ENCODE measurements around the gene TWF2.

TWF2 gene

DNA sequence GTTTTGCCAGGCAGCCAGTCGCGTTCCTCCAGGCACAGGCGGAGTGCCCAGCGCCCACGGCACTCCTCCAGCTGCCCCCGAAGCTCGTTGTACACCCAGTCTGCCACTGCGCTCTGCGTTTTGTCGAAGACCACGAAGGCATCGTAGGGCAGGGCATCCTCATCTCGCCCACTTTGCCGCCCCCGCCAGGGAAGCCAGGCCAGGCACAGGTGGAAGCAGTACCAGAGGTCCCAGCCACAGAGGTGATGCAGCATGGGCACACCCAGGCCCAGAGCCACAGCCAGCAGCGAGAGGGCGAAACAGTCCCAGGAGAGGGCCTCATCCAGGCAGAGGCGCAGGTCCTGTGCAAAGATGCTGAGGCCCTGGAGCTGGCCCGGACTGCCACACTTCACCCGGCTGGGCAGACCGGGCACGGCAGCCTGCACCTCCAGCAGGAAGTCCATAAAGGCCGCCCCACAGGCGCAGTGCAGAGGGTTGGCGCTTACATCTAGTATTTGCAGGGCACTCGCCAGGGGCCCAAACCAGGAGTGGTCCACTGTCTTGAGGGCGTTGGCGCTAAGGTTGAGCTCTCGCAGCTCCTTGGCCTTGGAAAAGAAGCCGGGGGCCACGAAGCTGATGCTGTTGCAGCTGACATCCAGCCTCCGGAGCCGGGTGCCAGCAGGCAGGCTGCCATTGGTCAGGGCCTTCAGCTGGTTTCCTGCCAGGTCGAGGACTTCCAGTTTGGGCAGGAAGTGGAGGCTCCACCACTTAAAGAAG, 17.2 kb downstream of the TWF2 start:
- DNase-seq = no peak

DNA sequence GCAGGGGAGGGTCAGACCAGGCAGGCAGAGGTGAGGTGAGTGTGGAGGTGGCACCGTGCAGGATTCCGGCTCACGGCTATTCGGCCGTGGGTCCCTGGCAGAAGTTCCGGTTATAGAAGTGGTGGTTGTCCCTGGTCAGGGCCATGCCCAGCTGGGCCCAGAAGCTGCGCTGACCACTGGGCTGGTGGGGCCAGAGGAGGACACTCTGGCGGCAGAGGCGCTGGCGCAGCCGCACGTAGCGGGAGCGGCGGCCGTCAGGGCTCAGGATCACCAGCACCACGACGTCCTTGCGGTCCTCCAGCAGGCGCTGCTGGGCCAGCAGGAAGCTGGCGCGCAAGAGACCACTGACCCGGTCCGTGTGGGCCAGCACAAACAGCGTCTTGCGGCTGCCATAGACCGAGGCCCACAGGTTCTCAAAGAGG, 17.8 kb downstream of the TWF2 start:
- DNase-seq = no peak

DNA sequence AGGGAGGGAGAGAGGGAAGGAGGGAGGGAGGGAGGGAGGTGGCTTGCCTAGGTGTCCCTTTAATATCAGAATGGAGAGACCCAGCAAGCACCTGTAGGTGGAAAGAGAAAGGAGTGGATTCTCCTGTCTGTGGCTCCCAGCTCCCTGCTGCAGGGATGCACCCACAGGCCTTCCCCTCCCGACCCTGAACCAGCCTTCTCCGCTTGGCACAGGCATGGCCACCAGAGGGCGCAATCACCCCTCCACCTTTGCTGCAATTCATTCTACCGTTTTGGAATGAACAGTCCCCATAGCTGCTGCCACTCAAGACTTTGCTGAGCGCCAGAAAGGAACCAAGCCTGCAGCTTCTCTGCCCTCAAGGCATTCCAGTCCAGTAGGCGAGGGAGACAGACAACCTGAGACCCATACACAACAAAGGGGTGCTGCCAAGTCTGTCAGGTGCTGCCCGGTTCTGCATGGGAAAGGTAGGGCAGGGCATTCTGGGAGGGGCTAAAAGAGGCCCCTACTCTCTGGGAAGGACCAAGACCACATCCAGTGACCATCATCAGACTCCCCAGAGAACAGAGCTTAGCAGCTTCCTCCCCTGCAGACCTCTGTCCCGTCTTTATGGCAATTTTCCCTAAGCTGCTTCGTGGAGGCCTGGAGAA, 18.5 kb downstream of the TWF2 start:
- no peak for DNase-seq

DNA sequence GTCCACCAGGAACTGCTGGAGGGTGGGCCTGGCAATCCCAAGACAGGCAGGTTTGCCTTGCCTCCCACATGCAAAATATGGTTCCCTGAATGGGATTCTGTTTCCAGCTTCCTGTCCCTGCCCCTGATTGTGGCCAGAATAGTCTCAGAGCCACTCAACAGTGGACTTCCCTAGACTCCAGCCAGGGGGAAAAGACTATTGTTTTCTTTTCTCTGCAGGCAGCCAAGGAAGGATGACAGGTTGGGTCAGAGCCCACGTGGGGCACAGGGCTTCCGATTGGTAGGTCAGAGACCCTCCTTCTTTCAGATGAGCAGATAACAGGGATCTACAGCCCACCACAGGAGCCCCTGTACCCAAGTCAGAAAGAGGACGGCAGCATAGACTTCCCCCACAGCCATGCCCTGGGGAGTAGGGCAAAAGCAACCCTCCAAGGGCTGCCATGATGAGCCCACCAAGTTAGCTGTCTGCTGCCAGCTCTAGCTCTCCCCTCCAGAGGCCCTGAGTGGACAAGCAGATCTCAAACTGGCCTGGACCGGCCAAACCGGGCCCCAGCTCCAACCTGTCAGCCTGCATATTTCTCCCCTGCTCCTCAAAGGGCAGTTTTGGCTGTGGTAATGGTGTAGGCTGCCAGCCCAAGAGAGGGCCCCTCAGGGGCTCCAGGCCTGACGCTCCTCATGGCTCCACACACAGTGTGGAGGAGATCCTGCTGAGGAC, 19.9 kb downstream of the TWF2 start:
- no peak for DNase-seq

DNA sequence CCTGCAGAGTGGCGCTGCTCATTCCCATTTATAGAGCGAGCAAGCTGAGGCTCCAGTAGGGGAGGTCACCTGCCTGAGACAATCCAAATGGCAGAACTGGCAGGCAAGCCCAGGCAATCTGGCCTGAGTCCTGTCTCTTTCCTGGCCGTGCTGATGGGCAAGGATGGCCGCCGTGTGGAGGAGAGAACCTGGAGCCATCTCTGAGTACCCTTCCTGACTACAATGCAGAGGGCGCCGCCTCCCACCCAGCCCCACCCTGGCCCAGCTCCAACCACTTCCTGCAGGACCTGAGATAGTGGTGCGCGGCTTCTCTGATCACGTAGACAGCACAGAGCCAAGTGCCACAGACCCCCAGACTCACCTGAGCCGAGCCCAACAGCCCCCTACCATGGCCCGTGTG, 20.5 kb downstream of the TWF2 start:
- no peak for DNase-seq

DNA sequence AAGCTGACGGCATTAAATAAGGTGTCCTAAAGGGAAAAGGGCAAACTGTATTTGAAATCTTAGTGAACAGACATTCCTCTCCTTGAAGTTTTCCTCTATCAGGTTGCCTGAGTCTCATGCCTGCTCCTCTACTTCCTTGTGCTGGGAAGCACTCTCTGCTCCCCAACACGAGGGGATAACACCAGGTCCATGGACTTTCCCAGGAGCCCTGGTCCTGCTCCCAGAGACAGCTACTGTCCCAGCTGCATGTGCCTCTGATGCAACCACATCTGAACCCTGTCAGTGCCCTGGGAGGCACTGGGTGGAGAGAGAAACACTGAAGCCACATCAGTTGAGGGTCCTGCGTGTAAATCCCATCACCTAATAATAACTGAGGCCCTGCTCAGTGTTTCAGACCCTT, 20.9 kb downstream of the TWF2 start:
- no peak for DNase-seq

DNA sequence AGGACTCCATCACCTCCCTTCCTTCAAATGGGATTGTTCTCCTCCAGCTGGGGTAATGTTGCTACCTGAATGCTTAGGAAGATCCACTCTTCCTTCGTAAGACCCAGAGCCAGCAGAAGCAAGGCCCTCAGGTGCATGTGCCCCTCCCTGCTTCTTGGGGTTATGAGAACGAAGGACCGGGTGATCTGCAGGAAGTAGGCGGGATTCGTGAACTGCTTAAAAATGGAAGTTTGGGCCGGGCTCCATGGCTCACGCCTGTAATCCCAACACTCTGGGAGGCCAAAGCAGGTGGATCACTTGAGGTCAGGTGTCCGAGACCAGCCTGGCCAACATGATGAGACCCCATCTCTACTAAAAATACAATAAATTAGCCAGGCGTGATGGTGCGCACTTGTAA, 21.6 kb downstream of the TWF2 start:
- DNase-seq = no peak

DNA sequence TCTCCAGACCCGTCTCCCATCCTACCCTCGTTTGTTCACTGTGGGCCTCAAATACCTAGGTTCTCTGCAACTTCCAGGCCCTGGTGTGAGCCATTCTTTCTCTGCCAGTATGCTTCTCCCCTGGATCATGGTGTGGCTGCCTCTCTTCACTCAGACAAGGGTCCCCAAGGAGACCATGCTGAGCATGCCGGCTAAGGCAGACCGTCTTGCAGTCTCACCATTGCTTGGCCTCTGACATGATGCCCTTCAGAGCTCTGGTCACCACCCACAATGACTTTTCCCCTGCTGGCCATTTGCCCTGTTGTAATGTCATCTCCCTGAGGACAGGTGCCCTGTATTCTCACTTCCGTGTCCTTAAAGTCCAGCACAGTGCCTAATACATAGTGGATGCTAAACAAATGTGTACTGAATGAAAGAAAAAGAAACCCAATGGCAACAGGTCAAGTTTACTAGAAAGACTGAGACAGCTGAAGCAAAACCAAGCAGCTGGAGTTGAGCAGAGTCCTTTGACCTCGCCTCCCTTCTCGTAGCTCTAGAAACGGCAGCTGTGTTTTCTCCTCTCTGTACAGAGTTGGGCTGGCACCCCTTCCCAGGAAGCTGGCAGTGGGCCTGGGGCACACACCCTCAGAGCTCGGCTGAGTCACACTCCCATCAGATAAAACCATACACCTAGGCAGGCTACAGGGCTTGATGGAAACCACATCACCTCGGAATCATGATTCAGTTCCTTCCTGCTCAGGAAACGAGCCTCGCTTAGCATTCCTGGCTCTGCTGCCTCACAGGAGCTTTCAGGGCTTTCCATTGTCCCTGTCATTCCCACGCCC, 22.2 kb downstream of the TWF2 start:
- no peak for DNase-seq

DNA sequence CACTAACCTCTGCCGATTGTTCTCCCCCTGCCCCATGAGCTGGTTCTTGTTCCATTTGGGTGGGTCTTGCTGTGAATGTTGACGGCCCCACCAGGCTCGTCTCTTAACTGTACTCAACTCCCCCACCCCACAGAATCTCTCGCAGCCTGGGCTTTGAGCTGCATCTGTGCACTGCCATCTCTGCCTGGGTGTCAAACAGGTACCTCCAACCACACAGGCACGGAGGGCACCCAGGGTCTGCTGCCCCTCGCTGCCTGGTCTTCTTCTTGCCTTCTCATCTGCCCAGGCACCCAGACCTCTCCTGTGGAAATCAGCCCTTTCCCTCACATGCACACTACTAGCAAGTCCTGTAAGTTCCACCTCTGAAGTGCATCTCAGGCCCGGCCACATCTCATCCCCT, 23.6 kb downstream of the TWF2 start:
- no peak for DNase-seq

DNA sequence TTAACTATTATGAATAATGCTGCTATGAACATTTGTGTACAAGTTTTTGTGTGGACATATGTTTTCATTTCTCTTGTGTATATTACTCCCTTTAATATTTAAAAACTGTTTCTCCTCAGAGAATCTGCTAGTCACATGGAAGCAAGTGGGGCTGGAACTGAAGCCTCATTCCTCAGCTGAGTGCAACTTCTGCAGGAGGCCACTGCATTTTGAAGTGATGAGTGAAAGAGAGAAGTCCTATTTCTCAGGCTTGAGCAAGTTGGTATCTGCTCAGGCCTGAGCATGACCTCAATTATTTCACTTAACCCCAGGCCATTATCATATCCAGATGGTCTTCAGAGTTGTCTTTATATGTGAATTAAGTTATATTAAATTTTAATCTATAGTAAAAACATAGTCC, 25.1 kb downstream of the TWF2 start:
- DNase-seq = no peak

DNA sequence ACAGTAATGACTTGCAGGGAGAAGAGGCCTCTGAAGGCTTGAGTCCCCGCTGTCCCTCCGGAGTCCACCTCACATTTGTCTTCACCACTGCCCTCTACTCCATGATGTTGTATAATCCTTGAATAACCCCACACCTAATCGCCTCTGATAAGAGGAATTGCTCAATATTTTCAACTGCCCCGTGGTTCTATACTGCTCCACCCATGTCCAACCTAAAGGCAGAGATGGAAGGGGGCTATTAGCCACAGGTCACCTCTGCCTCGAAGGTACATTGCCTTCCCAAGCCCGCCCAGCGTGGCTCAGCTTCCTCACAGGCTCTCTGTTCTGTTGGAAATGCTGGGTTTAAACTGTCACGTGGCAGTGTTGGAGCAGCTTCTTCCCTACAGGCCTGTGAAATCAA, 26.0 kb downstream of the TWF2 start:
- no peak for DNase-seq

DNA sequence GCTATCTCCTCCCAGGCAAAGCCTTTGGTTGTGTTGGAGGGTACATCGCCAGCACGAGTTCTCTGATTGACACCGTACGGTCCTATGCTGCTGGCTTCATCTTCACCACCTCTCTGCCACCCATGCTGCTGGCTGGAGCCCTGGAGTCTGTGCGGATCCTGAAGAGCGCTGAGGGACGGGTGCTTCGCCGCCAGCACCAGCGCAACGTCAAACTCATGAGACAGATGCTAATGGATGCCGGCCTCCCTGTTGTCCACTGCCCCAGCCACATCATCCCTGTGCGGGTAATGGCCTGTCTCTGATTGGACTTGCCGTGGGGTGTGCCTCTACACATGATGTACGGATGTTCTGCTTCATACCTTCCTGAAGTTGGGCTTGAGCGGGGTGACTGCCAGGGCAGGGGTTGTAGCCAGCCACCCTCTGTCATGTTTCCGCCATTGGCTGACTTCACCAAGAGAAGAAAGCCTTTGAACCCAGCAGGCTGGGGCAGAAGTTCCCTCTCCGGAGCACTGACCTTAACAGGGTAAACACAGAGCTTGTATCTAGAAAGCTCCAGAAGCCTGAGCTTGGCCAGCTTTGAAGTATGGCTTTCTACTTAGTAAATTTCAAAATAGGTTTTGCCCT, 27.6 kb downstream of the TWF2 start:
- DNase-seq = no peak

DNA sequence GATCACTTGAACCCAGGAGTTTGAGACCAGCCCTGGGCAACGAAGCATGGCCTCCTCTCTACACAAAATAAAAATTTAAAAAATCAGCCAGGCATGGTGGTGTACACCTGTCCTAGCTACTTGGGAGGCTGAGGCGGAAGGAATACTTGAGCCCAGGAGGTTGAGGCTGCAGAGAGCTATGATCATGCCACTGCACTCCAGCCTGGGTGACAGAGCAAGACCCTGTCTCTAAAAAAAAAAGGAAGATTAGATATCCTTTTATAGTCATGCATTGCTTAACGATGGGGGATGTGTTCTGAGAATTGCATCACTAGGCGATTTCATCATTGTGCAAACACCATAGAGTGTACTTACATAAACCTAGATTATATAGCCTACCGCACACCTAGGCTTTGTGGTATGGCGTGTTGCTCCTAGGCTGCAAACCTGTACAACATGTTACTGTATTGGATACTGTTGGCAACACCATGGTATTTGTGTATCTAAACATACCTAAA, 28.4 kb downstream of the TWF2 start:
- no peak for DNase-seq

DNA sequence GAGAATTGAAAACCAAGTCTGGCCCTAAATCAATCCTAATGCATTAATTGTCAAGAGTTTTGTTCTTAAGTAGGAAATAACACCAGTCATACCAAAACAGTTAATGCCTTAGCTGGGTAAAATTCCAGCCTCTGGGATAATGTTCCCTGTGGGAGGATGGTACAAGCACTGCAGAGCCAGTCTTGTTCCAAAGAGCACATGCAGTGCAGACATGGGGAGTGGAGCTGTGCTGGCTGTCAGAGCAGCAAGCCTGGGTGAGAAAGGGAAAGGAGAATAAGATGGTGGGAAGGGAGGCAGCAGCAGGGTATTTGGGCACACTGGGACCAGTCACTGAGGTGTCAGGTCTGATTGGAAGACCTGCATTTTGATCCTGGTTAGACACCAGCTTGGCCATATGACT, 28.9 kb downstream of the TWF2 start:
- DNase-seq = no peak

DNA sequence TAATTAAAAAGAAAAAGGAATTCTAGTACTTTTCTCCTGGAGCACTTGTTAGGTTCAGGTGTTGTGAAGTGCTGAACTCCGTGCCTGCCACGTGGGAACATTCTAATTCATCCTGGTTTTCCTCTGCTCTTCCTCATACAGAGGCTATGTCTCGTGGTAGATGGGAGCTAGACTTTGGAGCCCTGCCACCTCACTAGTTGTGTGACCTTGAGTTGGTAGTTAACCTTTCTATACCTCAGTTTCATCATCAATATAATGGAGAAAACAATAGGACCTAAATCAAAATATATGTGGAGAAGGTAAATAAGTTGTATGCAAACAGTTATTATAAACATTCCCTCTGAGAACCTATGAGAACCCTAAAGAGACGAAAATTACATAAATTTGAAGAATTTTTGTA, 30.4 kb downstream of the TWF2 start:
- no peak for DNase-seq

DNA sequence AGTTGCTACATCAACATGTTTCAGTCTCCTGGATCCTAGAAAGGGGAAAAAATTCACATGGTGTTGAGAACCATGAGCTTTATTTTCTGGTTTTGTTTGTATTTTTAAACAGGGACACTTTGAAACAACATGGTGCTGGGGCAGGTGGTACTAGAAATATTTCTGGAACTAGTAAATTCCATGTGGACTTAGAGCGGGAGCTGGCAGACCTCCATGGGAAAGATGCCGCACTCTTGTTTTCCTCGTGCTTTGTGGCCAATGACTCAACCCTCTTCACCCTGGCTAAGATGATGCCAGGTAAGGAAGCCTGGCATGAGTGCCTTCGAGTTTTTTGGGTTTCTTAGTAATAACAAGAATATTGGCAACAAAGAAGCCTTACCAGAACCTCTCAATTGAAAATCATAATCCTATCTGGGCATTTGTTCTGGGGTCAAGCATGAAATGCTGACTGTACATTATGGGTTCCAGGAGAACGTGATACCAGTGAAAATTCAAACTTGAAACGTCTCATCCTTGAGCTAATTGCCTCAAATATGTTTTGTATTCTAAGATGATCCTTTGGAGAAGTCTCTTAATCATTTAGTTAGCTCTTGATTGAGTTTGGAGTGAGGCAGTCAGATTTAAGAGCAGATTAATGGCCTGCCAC, 33.1 kb downstream of the TWF2 start:
- DNase-seq = no peak

DNA sequence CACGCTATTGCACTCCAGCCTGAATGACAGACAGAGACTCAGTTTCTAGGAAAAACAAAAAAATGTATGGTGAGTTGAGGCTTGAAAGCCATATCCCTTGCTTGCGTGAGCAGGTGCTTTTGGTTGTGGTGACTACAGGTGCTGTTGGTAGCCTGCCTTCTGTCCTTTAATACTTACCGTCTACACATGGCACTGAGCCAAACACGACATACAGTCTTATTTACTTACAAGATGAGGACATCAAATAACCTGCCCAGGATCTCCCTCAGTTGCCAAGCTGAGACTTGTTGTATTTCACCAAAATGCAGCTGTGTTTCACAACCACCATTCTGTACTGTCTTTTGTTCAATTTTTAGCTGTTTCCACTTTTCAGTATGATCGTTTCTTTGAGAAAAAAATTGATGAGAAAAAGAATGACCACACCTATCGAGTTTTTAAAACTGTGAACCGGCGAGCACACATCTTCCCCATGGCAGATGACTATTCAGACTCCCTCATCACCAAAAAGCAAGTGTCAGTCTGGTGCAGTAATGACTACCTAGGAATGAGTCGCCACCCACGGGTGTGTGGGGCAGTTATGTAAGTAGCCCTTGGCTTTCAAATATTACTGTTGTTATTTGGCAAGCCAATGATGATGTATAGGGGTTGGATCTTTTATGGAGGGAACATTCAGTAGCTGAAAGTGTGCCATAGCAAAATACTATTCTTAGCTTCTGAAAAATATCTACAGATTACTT, 34.5 kb downstream of the TWF2 start:
- DNase-seq = peak; percentile 27

DNA sequence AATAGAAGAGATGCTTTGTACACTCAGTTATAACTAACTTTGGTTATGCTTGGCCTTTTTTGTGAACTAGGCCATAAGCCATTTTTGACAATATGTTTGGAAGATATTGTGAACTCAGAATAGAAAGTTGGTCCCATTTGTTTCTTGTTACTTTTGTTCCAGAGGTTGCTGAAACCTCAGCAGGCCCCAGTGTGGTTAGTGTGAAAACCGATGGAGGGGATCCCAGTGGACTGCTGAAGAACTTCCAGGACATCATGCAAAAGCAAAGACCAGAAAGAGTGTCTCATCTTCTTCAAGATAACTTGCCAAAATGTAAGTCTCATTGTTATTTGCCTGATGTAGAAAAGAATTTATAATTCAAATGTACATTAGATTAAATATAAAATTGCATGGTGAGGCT, 35.3 kb downstream of the TWF2 start:
- no peak for DNase-seq

DNA sequence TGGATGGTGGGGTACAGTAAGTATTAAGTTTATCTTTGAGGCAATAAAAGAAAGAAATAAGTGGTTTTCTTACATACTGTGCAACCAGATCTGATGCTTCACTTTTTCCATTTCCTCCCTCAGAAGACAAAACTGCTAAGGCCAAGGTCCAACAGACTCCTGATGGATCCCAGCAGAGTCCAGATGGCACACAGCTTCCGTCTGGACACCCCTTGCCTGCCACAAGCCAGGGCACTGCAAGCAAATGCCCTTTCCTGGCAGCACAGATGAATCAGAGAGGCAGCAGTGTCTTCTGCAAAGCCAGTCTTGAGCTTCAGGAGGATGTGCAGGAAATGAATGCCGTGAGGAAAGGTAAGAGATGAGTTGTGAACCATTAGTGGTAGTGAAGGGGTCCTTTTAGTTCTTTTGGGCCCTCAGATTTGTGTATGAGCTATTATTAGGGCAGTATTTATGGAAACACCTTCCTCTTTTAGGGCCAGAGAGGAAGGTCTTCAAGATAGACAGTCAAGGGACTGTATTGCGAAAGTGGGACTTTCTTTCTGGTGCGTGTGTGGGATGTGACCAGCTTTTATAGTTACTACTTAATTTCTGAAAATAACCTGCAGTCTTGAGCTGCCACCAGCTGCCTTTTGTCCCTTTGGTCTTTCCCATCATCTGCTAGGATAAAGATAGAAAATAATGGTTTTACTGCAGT, 36.4 kb downstream of the TWF2 start:
- no peak for DNase-seq

DNA sequence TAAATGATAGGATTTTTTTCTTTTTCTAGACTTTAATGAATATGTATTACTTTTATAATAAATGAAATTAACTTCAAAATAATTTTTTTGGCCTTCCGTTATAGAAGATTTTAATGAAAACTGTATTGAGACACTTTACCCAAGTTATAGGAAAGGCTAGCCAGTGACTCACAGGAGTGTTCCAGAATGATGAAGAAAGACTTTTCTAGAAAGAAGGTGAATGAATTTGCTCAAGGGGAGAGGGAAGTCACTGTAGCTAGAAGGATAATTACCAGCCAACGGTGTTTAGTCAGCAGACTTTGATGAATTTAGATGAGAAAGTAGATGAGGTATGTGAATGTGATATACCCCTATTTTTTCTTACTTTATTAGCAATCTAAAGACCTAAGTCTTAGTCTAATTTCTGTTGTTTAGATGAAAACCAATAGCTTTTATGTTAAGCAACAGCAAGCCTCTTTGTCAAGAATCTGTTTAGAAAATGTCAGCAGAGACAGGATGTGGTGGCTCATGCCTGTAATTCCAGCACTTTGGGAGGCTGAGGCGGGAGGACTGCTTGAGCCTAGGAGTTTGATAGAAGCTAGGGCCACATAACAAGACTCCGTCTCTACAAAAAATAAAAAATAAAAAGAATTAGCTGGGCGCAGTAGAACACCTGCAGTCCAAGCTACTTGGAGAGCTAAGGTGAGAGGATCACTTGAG, 37.8 kb downstream of the TWF2 start:
- no peak for DNase-seq

Measured in NCI-H2081 treated with DMSO at 0.1 percent for 48 hours (cell line).